SK-N-SH treated with all-trans-retinoic acid at 6 μM for 48 hours (cell line): ENCODE data around the gene NMRK2.

ENCODE experiments used
- ATAC-seq: fragments of 200-7000 bp; cut with Tn5 transposase; 3 replicates; pipeline ENCODE4 v1.9.1; 2020; ENCODE audit warnings: mild to moderate bottlenecking, moderate library complexity
- CREB5 ChIP-seq: fragments of 250-450 bp; sonication (Bioruptor Pico); IDR thresholded peaks from 2 replicates; pipeline ENCODE4 v1.5.1; 2020; ENCODE audit warnings: low read depth, mild to moderate bottlenecking, moderate library complexity
- CSDC2 ChIP-seq: fragments of 250-450 bp; sonication (Bioruptor Pico); IDR thresholded peaks from 2 replicates; pipeline ENCODE4 v1.5.0; 2020; ENCODE audit warnings: mild to moderate bottlenecking, moderate library complexity
- CSRNP3 ChIP-seq: fragments of 250-450 bp; sonication (Bioruptor Pico); IDR thresholded peaks from 2 replicates; pipeline ENCODE4 v1.5.1; 2021; ENCODE audit warnings: mild to moderate bottlenecking, moderate library complexity
- ISL1 ChIP-seq: fragments of 250-450 bp; sonication (Bioruptor Pico); IDR thresholded peaks from 2 replicates; pipeline ENCODE4 v2.1.2; 2022; ENCODE audit warnings: mild to moderate bottlenecking, moderate library complexity
- OSR1 ChIP-seq: fragments of 250-450 bp; sonication (Bioruptor Pico); IDR thresholded peaks from 2 replicates; pipeline ENCODE4 v1.8.0; 2022; ENCODE audit warnings: moderate library complexity, mild to moderate bottlenecking, inconsistent platforms
- PATZ1 ChIP-seq: fragments of 250-450 bp; sonication (Bioruptor Pico); IDR thresholded peaks from 2 replicates; pipeline ENCODE4 v1.8.0; 2020; ENCODE audit warnings: mild to moderate bottlenecking, moderate library complexity, borderline replicate concordance
- POU6F1 ChIP-seq: fragments of 250-450 bp; sonication (Bioruptor Pico); IDR thresholded peaks from 2 replicates; pipeline ENCODE4 v1.8.0; 2021; ENCODE audit warnings: low read depth, mild to moderate bottlenecking, moderate library complexity, borderline replicate concordance
- PPARA ChIP-seq: fragments of 250-450 bp; sonication (Bioruptor Pico); IDR thresholded peaks from 2 replicates; pipeline ENCODE4 v1.5.0; 2020; ENCODE audit warnings: mild to moderate bottlenecking, borderline replicate concordance
- RARB ChIP-seq: fragments of 250-450 bp; sonication (Bioruptor Pico); IDR thresholded peaks from 2 replicates; pipeline ENCODE4 v1.8.0; 2021; ENCODE audit warnings: mild to moderate bottlenecking, moderate library complexity
- SNAI2 ChIP-seq: fragments of 250-450 bp; sonication (Bioruptor Pico); IDR thresholded peaks from 2 replicates; pipeline ENCODE4 v1.5.0; 2020; ENCODE audit warnings: mild to moderate bottlenecking, moderate library complexity
- TCF4 ChIP-seq: fragments of 250-450 bp; sonication (Bioruptor Pico); IDR thresholded peaks from 2 replicates; pipeline ENCODE4 v1.8.0; 2021; ENCODE audit warnings: mild to moderate bottlenecking, moderate library complexity, borderline replicate concordance
- TOX ChIP-seq: fragments of 250-450 bp; sonication (Bioruptor Pico); IDR thresholded peaks from 2 replicates; pipeline ENCODE4 v1.8.0; 2021; ENCODE audit warnings: mild to moderate bottlenecking, moderate library complexity, borderline replicate concordance
- TSHZ2 ChIP-seq: fragments of 250-450 bp; sonication (Bioruptor Pico); IDR thresholded peaks from 2 replicates; pipeline ENCODE4 v1.5.0; 2020; ENCODE audit warnings: mild to moderate bottlenecking, moderate library complexity
- ZC3H10 ChIP-seq: fragments of 250-450 bp; sonication (Bioruptor Pico); IDR thresholded peaks from 2 replicates; pipeline ENCODE4 v1.5.1; 2021; ENCODE audit warnings: mild to moderate bottlenecking, moderate library complexity
- ZFP3 ChIP-seq: fragments of 250-450 bp; sonication (Bioruptor Pico); IDR thresholded peaks from 2 replicates; pipeline ENCODE4 v1.5.0; 2020; ENCODE audit warnings: mild to moderate bottlenecking, moderate library complexity
- ZFP30 ChIP-seq: fragments of 450-650 bp; formaldehyde crosslinking; IDR thresholded peaks from 2 replicates; pipeline ENCODE4 v1.5.0; 2022; ENCODE audit warnings: mild to moderate bottlenecking, moderate library complexity
- ZNF565 ChIP-seq: fragments of 450-650 bp; formaldehyde crosslinking; conservative IDR thresholded peaks from 2 replicates; pipeline ENCODE4 v1.5.0; 2020; ENCODE audit warnings: low read depth, mild to moderate bottlenecking, moderate library complexity
- ZNF70 ChIP-seq: fragments of 450-650 bp; formaldehyde crosslinking; IDR thresholded peaks from 2 replicates; pipeline ENCODE4 v1.5.0; 2020; ENCODE audit warnings: mild to moderate bottlenecking, moderate library complexity
- ZNF8 ChIP-seq: fragments of 450-650 bp; formaldehyde crosslinking; IDR thresholded peaks from 2 replicates; pipeline ENCODE4 v1.5.0; 2020; ENCODE audit warnings: mild to moderate bottlenecking, moderate library complexity

NMRK2 gene

GRCh38 chr19:3983542-3983914 is 50.7 kb downstream of the NMRK2 start:
- ATAC-seq, result no peak

GRCh38 chr19:3983936-3984583 is 51.2 kb downstream of the NMRK2 start:
- no peak; the same call in 1 of the 3 replicates for ATAC-seq
- TF ChIP-seq ZNF8 (CRISPR knock-in tag) (no peak), TCF4 (CRISPR knock-in tag) (no peak), CSRNP3 (CRISPR knock-in tag) (no peak), TOX (CRISPR knock-in tag) (no peak), ZC3H10 (no peak), OSR1 (CRISPR knock-in tag) (no peak), ZFP3 (CRISPR knock-in tag) (no peak), RARB (CRISPR knock-in tag) (no peak), CREB5 (CRISPR knock-in tag) (no peak), PATZ1 (no peak), SNAI2 (no peak), ZNF70 (CRISPR knock-in tag) (no peak), ZFP30 (CRISPR knock-in tag) (no peak), POU6F1 (CRISPR knock-in tag) (no peak), ZNF565 (CRISPR knock-in tag) (no peak), CSDC2 (CRISPR knock-in tag) (no peak), ISL1 (CRISPR knock-in tag) (no peak)

More at GRCh38 chr19:3983542-3983914, 50.7 kb downstream of the NMRK2 start:
- TF ChIP-seq TSHZ2 (no peak), TCF4 (CRISPR knock-in tag) (no peak), ZFP30 (CRISPR knock-in tag) (no peak), PPARA (CRISPR knock-in tag) (no peak), SNAI2 (no peak), CSRNP3 (CRISPR knock-in tag) (no peak), CSDC2 (CRISPR knock-in tag) (no peak), RARB (CRISPR knock-in tag) (no peak)

- TF ChIP-seq CSDC2 (CRISPR knock-in tag), result no peak
- no peak for TF ChIP-seq SNAI2
- no peak for ATAC-seq
Observed at GRCh38 chr19:3984584-3984907, 51.7 kb downstream of the NMRK2 start.
